Stimulated activated CD4-positive, alpha-beta T cell treated with anti-CD3 and anti-CD28 coated beads, Interleukin-2, amount 100 ng/mL, for 48 hours (primary cell): ENCODE measurements around the gene CCL27.

Experiments
- DNase-seq, 2 donors: peaks; one replicate each; pipeline ENCODE4 v3.0.0-alpha.2; 2020

The CCL27 gene

GRCh38 chr9:34662526-34663302 lies at the start of gene CCL27:
Gene CCL27, minus strand, starts transcription at chr9:34662657. Its CDS starts 24 bp downstream, at chr9:34662633.
- DNase-seq: no peak

- DNase-seq: no peak
Observed at GRCh38 chr9:34712140-34712539, 49.7 kb upstream of the CCL27 start.

- DNase-seq: no peak
Observed at GRCh38 chr9:34710023-34710422, 47.6 kb upstream of the CCL27 start, which contains the start of gene CCL21. Gene CCL21, minus strand, starts transcription at chr9:34710136. Its CDS starts 70 bp downstream, at chr9:34710066.

GRCh38 chr9:34709196-34709978 lies 46.9 kb upstream of the CCL27 start:
- DNase-seq: no peak

- DNase-seq: no peak
Observed at GRCh38 chr9:34707130-34707529, 44.7 kb upstream of the CCL27 start.

GRCh38 chr9:34701769-34702736 lies 39.6 kb upstream of the CCL27 start:
- peak; percentile 84 to 85 for DNase-seq

GRCh38 chr9:34701023-34701768 lies 38.7 kb upstream of the CCL27 start:
- peak; percentile 76 to 87 for DNase-seq

- no peak for DNase-seq
Observed at GRCh38 chr9:34694811-34695210, 32.4 kb upstream of the CCL27 start.

- no peak for DNase-seq
Observed at GRCh38 chr9:34693560-34693959, 31.1 kb upstream of the CCL27 start.

GRCh38 chr9:34691936-34692315 lies 29.5 kb upstream of the CCL27 start:
- DNase-seq: no peak

- no peak for DNase-seq
Observed at GRCh38 chr9:34690983-34691935, 28.8 kb upstream of the CCL27 start, which contains the start of gene CCL19. Gene CCL19, minus strand, starts transcription at chr9:34691276. Its CDS starts 137 bp downstream, at chr9:34691139.

GRCh38 chr9:34689512-34689911 lies 27.1 kb upstream of the CCL27 start:
- no peak for DNase-seq

- no peak for DNase-seq
Observed at GRCh38 chr9:34689116-34689470, 26.6 kb upstream of the CCL27 start.

- DNase-seq: no peak
Observed at GRCh38 chr9:34688329-34689115, 26.1 kb upstream of the CCL27 start.

- no peak for DNase-seq
Observed at GRCh38 chr9:34687276-34688030, 25.0 kb upstream of the CCL27 start.

GRCh38 chr9:34686732-34687131 lies 24.3 kb upstream of the CCL27 start:
- no peak for DNase-seq

GRCh38 chr9:34686231-34686630 lies 23.8 kb upstream of the CCL27 start:
- DNase-seq: no peak

- DNase-seq: no peak
Observed at GRCh38 chr9:34685591-34685990, 23.1 kb upstream of the CCL27 start.

GRCh38 chr9:34684816-34685215 lies 22.4 kb upstream of the CCL27 start:
- DNase-seq: no peak
